NB4 (cell line): ENCODE results near the gene ZNF419.
"Not testable (repeated sequence)": the region's sequence is repeated elsewhere in the genome, so short reads cannot be mapped to it uniquely, and the experiment has no call there.

Source experiments
- CTCF ChIP-seq: IDR thresholded peaks from one replicate; pipeline ENCODE4 v1.5.1; 2012; ENCODE audit warnings: low read depth, low read length
- MAX ChIP-seq: IDR thresholded peaks from 2 replicates; pipeline ENCODE4 v1.6.1; 2011; ENCODE audit warnings: low read depth, low read length
- POLR2A ChIP-seq: IDR thresholded peaks from 2 replicates; pipeline ENCODE4 v1.6.1; 2011; ENCODE audit warnings: mild to moderate bottlenecking; ENCODE audit not compliant: insufficient read length; ENCODE audit errors: extremely low read depth

GRCh38 chr19:57518021-57518420, 30.5 kb downstream of the ZNF419 start:
- not testable (repeated sequence) for TF ChIP-seq CTCF, POLR2A, MAX
